Natural killer cell (primary cell): ENCODE results near the gene MAP2K1. TPM values are rescaled to one million over a fixed set of nuclear protein-coding genes. Genes with fewer than 3 reads are reported as not detected.
"Not testable (repeated sequence)": the region's sequence is repeated elsewhere in the genome, so short reads cannot be mapped to it uniquely, and the experiment has no call there.

Source experiments
- ATAC-seq, 3 donors: fragments of 150-1000 bp in 2 of 3; fragments of 200-7000 bp in 1 of 3; cut with Tn5 transposase; 1 replicate in 1 of 3; 2 replicates in 2 of 3; pipeline ENCODE4 v1.10.0; 2021; ENCODE audit warnings: mild to moderate bottlenecking in 2 of 3, moderate library complexity in 2 of 3
- DNase-seq, 2 donors: peaks; one replicate each; pipeline versions ENCODE4 v3.0.0 to v3.0.0-alpha.2; 2013 to 2021; ENCODE audit warnings: mixed read lengths in 1 of 2
- H3K27ac ChIP-seq: one replicate; pipeline ENCODE4 v1.5.1; 2013; ENCODE audit warnings: mild to moderate bottlenecking, low read length
- H3K27me3 ChIP-seq: one replicate; pipeline ENCODE4 v1.6.1; 2013; ENCODE audit warnings: low read length; ENCODE audit not compliant: control insufficient read depth, insufficient read depth
- H3K36me3 ChIP-seq: one replicate; pipeline ENCODE4 v1.6.1; 2013; ENCODE audit warnings: low read length; ENCODE audit not compliant: control insufficient read depth, insufficient read depth
- H3K4me1 ChIP-seq: one replicate; pipeline ENCODE4 v1.6.1; 2013; ENCODE audit warnings: low read length; ENCODE audit not compliant: control insufficient read depth, insufficient read depth
- H3K4me3 ChIP-seq: one replicate; pipeline ENCODE4 v1.5.1; 2013; ENCODE audit warnings: low read length
- H3K9me3 ChIP-seq: one replicate; pipeline ENCODE4 v1.6.1; 2013; ENCODE audit warnings: low read length; ENCODE audit not compliant: control insufficient read depth, insufficient read depth
- H3K27ac Mint-ChIP-seq, 2 donors: one replicate each; pipeline ENCODE4 v1.8.0; 2022; ENCODE audit warnings: mild to moderate bottlenecking in 2 of 2, mixed read lengths in 2 of 2, moderate library complexity in 1 of 2
- H3K27me3 Mint-ChIP-seq, 2 donors: one replicate each; pipeline ENCODE4 v1.8.0; 2022; ENCODE audit warnings: low read depth in 2 of 2, mixed read lengths in 2 of 2
- H3K36me3 Mint-ChIP-seq: one replicate; pipeline ENCODE4 v1.8.0; 2022; ENCODE audit warnings: mixed read lengths
- H3K4me1 Mint-ChIP-seq, 2 donors: one replicate each; pipeline ENCODE4 v1.8.0; 2022; ENCODE audit warnings: mixed read lengths in 2 of 2
- H3K4me3 Mint-ChIP-seq: one replicate; pipeline ENCODE4 v1.8.0; 2022; ENCODE audit warnings: mild to moderate bottlenecking, moderate library complexity, mixed read lengths
- H3K9me3 Mint-ChIP-seq, 2 donors: one replicate each; pipeline ENCODE4 v1.8.0; 2022; ENCODE audit warnings: mixed read lengths in 2 of 2
- CTCF ChIP-seq: fragments of 200-600 bp; IDR thresholded peaks from one replicate; pipeline ENCODE4 v1.8.0; 2022; ENCODE audit warnings: antibody characterized with exemption
- WGBS: methylation state at CpG from one replicate; pipeline ENCODE4 v1.1.7; 2013; ENCODE audit warnings: missing lambda C conversion rate; ENCODE audit not compliant: insufficient coverage; 5-methylcytosine and 5-hydroxymethylcytosine counted together
- intact Hi-C: fragments of 100-400 bp; cut with micrococcal nuclease; formaldehyde crosslinking; loops from one replicate; pipeline ENCODE4 v1.14.2; 2022
- total RNA-seq, 4 donors: library from RNA; stranded (reverse); fragments of 120-200 nt in 1 of 4; gene quantifications; one replicate each; pipeline versions ENCODE4 v1.2.3 to v1.2.4, GENCODE V29; 2013 to 2022

MAP2K1 gene
- total RNA-seq = 10 to 100 TPM; 45.5 to 49.2 (median 48.9) TPM
- total RNA-seq (2013) = 43.9 TPM

- Mint-ChIP-seq H3K9me3 (no peaks in the 10 kb centered on the region), H3K4me1 (peaks cover 49 to 53% of the 10 kb centered on the region in 2 donors), H3K27me3 (no peaks in the 10 kb centered on the region), H3K27ac (peak within 1 kb of the TSS; percentile 98 to 99), H3K36me3 (no peaks in the 10 kb centered on the region), H3K4me3 (peak within 1 kb of the TSS; percentile 99)
- DNase-seq (peak; percentile 97 to 99), ATAC-seq (peak; percentile 87 to 97 (median 89))
- peak within 1 kb of the TSS; percentile 84 for H3K4me3 ChIP-seq
- peak; percentile 82 for TF ChIP-seq CTCF
- intact Hi-C loops = loop anchor here (1.0 to 2.0 kb wide), 4 partner anchors 30 to 118 kb away; partner anchors contain the start of genes RPL4, SNAPC5, TIPIN and ZWILCH
- no peaks in the 10 kb centered on the region for H3K9me3 ChIP-seq
- peak within 1 kb of the TSS; percentile 76 for H3K27ac ChIP-seq
- 5% methylated on average over 69 of the region's 69 CpGs for WGBS
- peaks cover 42% of the 10 kb centered on the region for H3K4me1 ChIP-seq
- no peaks in the 10 kb centered on the region for H3K27me3 ChIP-seq
- H3K36me3 ChIP-seq = no peaks in the 10 kb centered on the region
Observed at GRCh38 chr15:66386204-66387123, at the start of gene MAP2K1. Gene MAP2K1, plus strand, starts transcription at chr15:66386912. Its CDS starts 436 bp downstream, at chr15:66387348.

- H3K9me3 ChIP-seq, H3K4me1 Mint-ChIP-seq, DNase-seq, H3K27ac ChIP-seq, H3K27ac Mint-ChIP-seq, H3K27me3 Mint-ChIP-seq, H3K4me3 Mint-ChIP-seq, intact Hi-C loops, H3K27me3 ChIP-seq, H3K4me1 ChIP-seq, H3K4me3 ChIP-seq, H3K36me3 Mint-ChIP-seq, H3K9me3 Mint-ChIP-seq, ATAC-seq: not testable (repeated sequence)
- 79% methylated on average over 5 of the region's 5 CpGs for whole genome bisulfite sequencing
- H3K36me3 ChIP-seq = peaks cover 12% of the 10 kb centered on the region
Observed at GRCh38 chr15:66348530-66348929, 38.2 kb upstream of the MAP2K1 start.

GRCh38 chr15:66356077-66356358 is 30.7 kb upstream of the MAP2K1 start:
- Histone ChIP-seq H3K4me1 (peaks cover 14% of the 10 kb centered on the region), H3K4me3 (peak overlapping the region; percentile 93), H3K27ac (peak overlapping the region; percentile 71), H3K9me3 (no peaks in the 10 kb centered on the region), H3K36me3 (peaks cover 3% of the 10 kb centered on the region), H3K27me3 (no peaks in the 10 kb centered on the region)
- ATAC-seq = no peak
- no peaks in the 10 kb centered on the region for H3K36me3 Mint-ChIP-seq
- peak overlapping the region; percentile 96 for H3K4me3 Mint-ChIP-seq
- intact Hi-C loops = loop anchor here (1.0 to 2.0 kb wide), 3 partner anchors 30 to 149 kb away; partner anchors contain the start of genes MAP2K1, RPL4, SNAPC5 and ZWILCH
- peaks cover 14 to 15% of the 10 kb centered on the region in 2 donors for H3K4me1 Mint-ChIP-seq
- H3K27ac Mint-ChIP-seq = peak overlapping the region; percentile 90 to 98
- no peak for TF ChIP-seq CTCF
- no peaks in the 10 kb centered on the region for H3K27me3 Mint-ChIP-seq
- 2% methylated on average over 12 of the region's 12 CpGs for WGBS
- DNase-seq = no peak
- H3K9me3 Mint-ChIP-seq = no peaks in the 10 kb centered on the region
